Measurements from ENCODE around the gene DROSHA.

The DROSHA gene

DNA sequence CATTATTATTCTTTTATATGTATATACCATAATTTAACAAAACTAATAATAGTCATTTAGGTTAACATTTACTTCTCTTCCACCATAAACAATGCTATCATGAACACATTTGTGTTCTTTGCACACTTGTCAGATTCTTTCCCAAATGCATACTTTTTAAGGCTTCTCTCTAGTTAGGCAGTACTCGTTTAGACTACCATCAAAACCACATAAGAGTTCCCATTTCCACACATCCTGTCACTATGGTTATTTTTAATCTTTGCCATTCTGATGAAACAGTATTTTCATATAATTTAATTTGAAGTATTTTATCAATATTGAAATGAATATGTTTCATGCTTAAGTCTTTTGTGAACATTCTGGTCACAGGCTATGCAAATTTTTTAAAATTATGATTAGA lies 15.1 kb downstream of the DROSHA start:
- Histone ChIP-seq H2AFZ (ENCODE audit: low read depth) (no peak overlapping the region), H3K36me3 (ENCODE audit: insufficient read depth) (peaks cover 3% of the 10 kb centered on the region; the same call in 1 of the 2 replicates), H4K20me1 (ENCODE audit: insufficient read depth) (no peaks in the 10 kb centered on the region), H3K4me3 (IDR thresholded peaks at IDR 0.05; ENCODE audit: insufficient read depth, low read depth, low read length) (no peak overlapping the region), H3K9ac (no peak overlapping the region), H3K4me2 (no peak overlapping the region), H3K4me1 (ENCODE audit: low read depth, poor library complexity, severe bottlenecking) (no peaks in the 10 kb centered on the region), H3K27ac (no peak overlapping the region), H3K27me3 (ENCODE audit: insufficient read depth, low read depth) (no peaks in the 10 kb centered on the region), H3K79me2 (ENCODE audit: insufficient read depth, low read depth) (no peaks in the 10 kb centered on the region)
- TF ChIP-seq, protein P1, sequence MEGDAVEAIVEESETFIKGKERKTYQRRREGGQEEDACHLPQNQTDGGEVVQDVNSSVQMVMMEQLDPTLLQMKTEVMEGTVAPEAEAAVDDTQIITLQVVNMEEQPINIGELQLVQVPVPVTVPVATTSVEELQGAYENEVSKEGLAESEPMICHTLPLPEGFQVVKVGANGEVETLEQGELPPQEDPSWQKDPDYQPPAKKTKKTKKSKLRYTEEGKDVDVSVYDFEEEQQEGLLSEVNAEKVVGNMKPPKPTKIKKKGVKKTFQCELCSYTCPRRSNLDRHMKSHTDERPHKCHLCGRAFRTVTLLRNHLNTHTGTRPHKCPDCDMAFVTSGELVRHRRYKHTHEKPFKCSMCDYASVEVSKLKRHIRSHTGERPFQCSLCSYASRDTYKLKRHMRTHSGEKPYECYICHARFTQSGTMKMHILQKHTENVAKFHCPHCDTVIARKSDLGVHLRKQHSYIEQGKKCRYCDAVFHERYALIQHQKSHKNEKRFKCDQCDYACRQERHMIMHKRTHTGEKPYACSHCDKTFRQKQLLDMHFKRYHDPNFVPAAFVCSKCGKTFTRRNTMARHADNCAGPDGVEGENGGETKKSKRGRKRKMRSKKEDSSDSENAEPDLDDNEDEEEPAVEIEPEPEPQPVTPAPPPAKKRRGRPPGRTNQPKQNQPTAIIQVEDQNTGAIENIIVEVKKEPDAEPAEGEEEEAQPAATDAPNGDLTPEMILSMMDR (conservative IDR thresholded peaks at IDR 0.05; ENCODE audit: low read depth, low read length) = no peak

- no peak overlapping the region for H2AFZ ChIP-seq (ENCODE audit: low read depth)
- no peak overlapping the region for H3K9ac ChIP-seq
- TF ChIP-seq, protein P1 (conservative IDR thresholded peaks at IDR 0.05; ENCODE audit: low read depth, low read length) = no peak
- no peaks in the 10 kb centered on the region; the same call in 1 of the 2 replicates for H3K36me3 ChIP-seq (ENCODE audit: insufficient read depth)
- H3K4me3 ChIP-seq (IDR thresholded peaks at IDR 0.05; ENCODE audit: insufficient read depth, low read depth, low read length) = no peak overlapping the region
- no peaks in the 10 kb centered on the region for H3K79me2 ChIP-seq (ENCODE audit: insufficient read depth, low read depth)
- H4K20me1 ChIP-seq (ENCODE audit: insufficient read depth) = no peaks in the 10 kb centered on the region
- H3K4me2 ChIP-seq = no peak overlapping the region
- H3K27me3 ChIP-seq (ENCODE audit: insufficient read depth, low read depth) = no peaks in the 10 kb centered on the region
- no peak overlapping the region for H3K27ac ChIP-seq
- H3K4me1 ChIP-seq (ENCODE audit: low read depth, poor library complexity, severe bottlenecking) = no peaks in the 10 kb centered on the region
These were observed 20.6 kb downstream of the DROSHA start for GRCh38 chr5:31511305-31511704.

- TF ChIP-seq, protein P1 (conservative IDR thresholded peaks at IDR 0.05; ENCODE audit: low read depth, low read length) = no peak
- Histone ChIP-seq H3K4me3 (IDR thresholded peaks at IDR 0.05; ENCODE audit: insufficient read depth, low read depth, low read length) (no peak overlapping the region), H3K9ac (no peak overlapping the region), H3K4me1 (ENCODE audit: low read depth, poor library complexity, severe bottlenecking) (no peaks in the 10 kb centered on the region), H3K27me3 (ENCODE audit: insufficient read depth, low read depth) (no peaks in the 10 kb centered on the region), H3K36me3 (ENCODE audit: insufficient read depth) (no peaks in the 10 kb centered on the region), H4K20me1 (ENCODE audit: insufficient read depth) (no peaks in the 10 kb centered on the region), H3K4me2 (no peak overlapping the region), H2AFZ (ENCODE audit: low read depth) (no peak overlapping the region), H3K27ac (no peak overlapping the region), H3K79me2 (ENCODE audit: insufficient read depth, low read depth) (no peaks in the 10 kb centered on the region)
These were observed 27.4 kb downstream of the DROSHA start for GRCh38 chr5:31504529-31504928.

DNA sequence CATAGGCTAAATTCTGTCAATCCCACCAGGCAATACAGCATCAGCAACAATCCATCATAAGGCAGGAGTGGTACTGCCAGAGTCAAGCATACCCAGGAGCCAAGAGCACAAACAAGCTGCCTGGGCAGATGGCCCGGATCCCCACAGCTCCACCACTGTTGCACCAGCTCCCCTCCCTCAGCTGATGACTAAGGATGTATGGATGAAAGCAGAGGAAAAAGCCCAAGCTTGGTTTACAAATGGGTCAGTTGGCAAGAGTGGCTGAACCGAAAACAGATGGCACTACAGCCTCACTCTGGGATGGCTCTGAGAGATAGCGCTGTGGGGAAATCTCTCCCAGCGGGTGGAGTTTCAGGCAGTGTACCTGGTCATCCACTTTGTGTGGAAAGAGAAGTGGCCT lies 29.4 kb downstream of the DROSHA start:
- H2AFZ ChIP-seq (ENCODE audit: low read depth) = no peak overlapping the region
- peaks cover 8% of the 10 kb centered on the region for H3K4me1 ChIP-seq (ENCODE audit: low read depth, poor library complexity, severe bottlenecking)
- no peaks in the 10 kb centered on the region; the same call in 1 of the 2 replicates for H3K36me3 ChIP-seq (ENCODE audit: insufficient read depth)
- H3K27ac ChIP-seq = no peak overlapping the region
- no peak overlapping the region for H3K4me3 ChIP-seq (IDR thresholded peaks at IDR 0.05; ENCODE audit: insufficient read depth, low read depth, low read length)
- no peak overlapping the region for H3K9ac ChIP-seq
- H3K27me3 ChIP-seq (ENCODE audit: insufficient read depth, low read depth) = no peaks in the 10 kb centered on the region
- H3K79me2 ChIP-seq (ENCODE audit: insufficient read depth, low read depth) = no peaks in the 10 kb centered on the region
- no peak overlapping the region for H3K4me2 ChIP-seq
- no peaks in the 10 kb centered on the region for H4K20me1 ChIP-seq (ENCODE audit: insufficient read depth)
- TF ChIP-seq, protein P1 (conservative IDR thresholded peaks at IDR 0.05; ENCODE audit: low read depth, low read length) = no peak
